IPS-15b (cell line): ENCODE data around the gene TGM5.

Source experiments
- H3K27me3 ChIP-seq: one replicate; pipeline ENCODE4 v1.6.1; 2013; ENCODE audit warnings: low read length; ENCODE audit not compliant: control insufficient read depth, insufficient read depth
- H3K36me3 ChIP-seq: one replicate; pipeline ENCODE4 v1.6.1; 2013; ENCODE audit warnings: low read length; ENCODE audit not compliant: control insufficient read depth, insufficient read depth
- H3K4me1 ChIP-seq: one replicate; pipeline ENCODE4 v1.6.1; 2013; ENCODE audit warnings: mild to moderate bottlenecking, low read length; ENCODE audit not compliant: control insufficient read depth, insufficient read depth
- H3K4me3 ChIP-seq: one replicate; pipeline ENCODE4 v1.5.1; 2013; ENCODE audit warnings: low read depth, low read length
- H3K9ac ChIP-seq: one replicate; pipeline ENCODE4 v1.6.1; 2013; ENCODE audit warnings: low read depth, mild to moderate bottlenecking, low read length
- H3K9me3 ChIP-seq: one replicate; pipeline ENCODE4 v1.6.1; 2013; ENCODE audit warnings: mild to moderate bottlenecking, low read length; ENCODE audit not compliant: control insufficient read depth, insufficient read depth

The TGM5 gene

GRCh38 chr15:43255376-43255775, 11.4 kb downstream of the TGM5 start:
- no peaks in the 10 kb centered on the region for H3K9me3 ChIP-seq
- H3K9ac ChIP-seq, result no peak overlapping the region
- no peaks in the 10 kb centered on the region for H3K36me3 ChIP-seq
- H3K27me3 ChIP-seq, result no peaks in the 10 kb centered on the region
- H3K4me3 ChIP-seq, result no peak overlapping the region
- H3K4me1 ChIP-seq, result no peaks in the 10 kb centered on the region

DNA sequence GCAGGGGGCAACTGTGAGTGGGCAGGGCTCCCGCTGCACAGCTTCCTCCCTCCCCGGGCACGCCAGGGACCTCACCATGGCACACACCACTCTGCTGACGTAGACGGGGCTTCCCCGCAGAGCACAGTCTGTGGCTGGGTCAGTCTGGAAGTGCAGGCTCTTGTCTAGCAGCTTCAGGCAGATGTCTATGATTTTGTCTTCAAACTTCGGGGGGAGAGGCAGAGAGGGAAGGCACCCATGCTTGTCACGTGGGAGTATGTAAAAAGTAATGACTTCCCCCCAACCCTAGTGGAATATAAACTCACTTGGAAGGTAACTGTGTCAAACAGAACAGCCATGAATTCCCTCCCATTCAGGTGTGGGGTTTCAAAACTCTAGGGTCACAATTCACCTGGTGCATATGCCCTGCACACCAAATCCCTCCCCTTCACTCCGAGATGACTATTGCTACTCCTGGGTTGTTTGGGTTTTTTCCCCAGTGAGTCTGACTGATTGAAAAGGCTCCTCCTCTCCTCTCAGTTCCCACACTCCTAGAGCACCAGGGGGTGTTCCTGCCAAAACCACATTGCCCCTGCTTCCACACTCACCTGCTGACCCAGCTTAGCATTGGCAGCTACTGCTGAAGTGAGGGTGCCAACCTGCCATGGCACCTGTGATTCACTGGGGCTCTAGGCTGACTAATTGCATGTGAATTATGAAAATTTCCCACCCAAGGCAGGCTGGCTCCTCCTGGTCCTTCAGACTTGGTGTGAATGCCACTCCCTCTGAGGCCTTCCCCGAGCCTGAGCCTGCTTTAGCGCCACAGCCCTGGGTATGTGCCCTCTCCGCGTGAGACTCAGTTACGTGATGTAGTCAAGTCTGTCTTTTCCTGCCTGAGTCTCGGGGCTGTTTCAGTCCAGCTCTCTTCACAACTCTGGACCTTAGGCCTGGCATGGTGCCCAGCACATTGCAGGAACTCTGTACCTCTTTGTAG, 13.0 kb downstream of the TGM5 start:
- no peaks in the 10 kb centered on the region for H3K4me1 ChIP-seq
- no peaks in the 10 kb centered on the region for H3K9me3 ChIP-seq
- H3K4me3 ChIP-seq, result no peak overlapping the region
- H3K36me3 ChIP-seq, result no peaks in the 10 kb centered on the region
- no peak overlapping the region for H3K9ac ChIP-seq
- H3K27me3 ChIP-seq, result no peaks in the 10 kb centered on the region

GRCh38 chr15:43251871-43252250, 14.9 kb downstream of the TGM5 start:
- H3K4me1 ChIP-seq, result no peaks in the 10 kb centered on the region
- H3K9me3 ChIP-seq, result no peaks in the 10 kb centered on the region
- H3K27me3 ChIP-seq, result no peaks in the 10 kb centered on the region

DNA sequence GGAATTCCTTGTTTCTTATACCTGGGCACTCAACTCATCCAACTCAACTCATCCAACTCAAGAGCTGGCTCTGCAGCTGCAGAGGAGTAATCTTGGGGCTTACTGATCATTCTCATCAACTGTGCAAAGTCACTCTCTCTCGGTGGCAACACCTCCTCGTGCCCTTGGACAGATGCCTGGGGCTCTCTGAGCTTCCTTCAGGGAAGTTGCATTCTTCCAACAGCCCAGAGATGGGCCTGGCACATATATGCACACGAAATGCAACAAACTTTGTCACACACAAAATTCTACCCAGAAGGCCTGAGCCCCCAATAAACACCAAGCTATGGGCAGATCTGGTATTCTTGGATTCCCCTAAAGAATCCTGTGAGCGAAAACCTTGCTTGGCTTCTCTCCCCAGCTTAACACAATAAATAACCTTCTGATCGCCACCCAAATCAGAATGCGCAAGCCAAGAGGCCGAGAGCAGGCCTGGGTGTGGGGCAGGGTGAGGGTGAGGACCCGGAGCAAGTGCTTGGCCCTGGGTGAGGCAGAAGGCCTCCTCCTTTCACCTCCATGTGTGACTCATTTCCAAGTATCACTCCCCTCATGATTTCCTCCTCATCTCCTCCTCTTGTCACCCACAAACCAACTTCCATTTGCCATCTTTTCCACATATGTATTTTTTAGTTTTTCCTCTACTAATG, 15.4 kb downstream of the TGM5 start:
- H3K9ac ChIP-seq, result no peak overlapping the region
- no peaks in the 10 kb centered on the region for H3K27me3 ChIP-seq
- no peaks in the 10 kb centered on the region for H3K36me3 ChIP-seq
- H3K4me3 ChIP-seq, result no peak overlapping the region
- no peaks in the 10 kb centered on the region for H3K4me1 ChIP-seq
- no peaks in the 10 kb centered on the region for H3K9me3 ChIP-seq

More at GRCh38 chr15:43251871-43252250, 14.9 kb downstream of the TGM5 start:
- no peak overlapping the region for H3K4me3 ChIP-seq
- H3K9ac ChIP-seq, result no peak overlapping the region
- no peaks in the 10 kb centered on the region for H3K36me3 ChIP-seq

DNA sequence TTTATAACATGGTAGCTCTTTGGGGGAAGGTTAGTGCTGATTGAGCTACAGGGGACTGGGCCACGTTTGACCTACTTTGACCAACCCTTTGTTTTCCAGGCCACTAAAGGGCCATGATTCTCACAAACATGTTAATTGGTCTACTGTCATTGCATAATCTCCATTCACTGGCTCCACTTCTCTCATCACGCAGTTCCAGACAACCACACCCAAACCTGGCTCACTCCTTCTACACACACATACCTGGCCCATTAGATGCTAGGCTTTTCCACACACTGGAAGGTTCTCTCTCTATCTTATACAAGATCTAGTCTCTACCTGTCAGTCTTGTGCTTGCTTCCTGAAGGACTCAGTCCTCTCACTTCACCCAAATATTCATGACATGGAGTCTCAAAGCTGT, 15.9 kb downstream of the TGM5 start:
- Histone ChIP-seq H3K36me3 (no peaks in the 10 kb centered on the region), H3K9me3 (no peaks in the 10 kb centered on the region), H3K9ac (no peak overlapping the region), H3K27me3 (no peaks in the 10 kb centered on the region), H3K4me1 (no peaks in the 10 kb centered on the region), H3K4me3 (no peak overlapping the region)

DNA sequence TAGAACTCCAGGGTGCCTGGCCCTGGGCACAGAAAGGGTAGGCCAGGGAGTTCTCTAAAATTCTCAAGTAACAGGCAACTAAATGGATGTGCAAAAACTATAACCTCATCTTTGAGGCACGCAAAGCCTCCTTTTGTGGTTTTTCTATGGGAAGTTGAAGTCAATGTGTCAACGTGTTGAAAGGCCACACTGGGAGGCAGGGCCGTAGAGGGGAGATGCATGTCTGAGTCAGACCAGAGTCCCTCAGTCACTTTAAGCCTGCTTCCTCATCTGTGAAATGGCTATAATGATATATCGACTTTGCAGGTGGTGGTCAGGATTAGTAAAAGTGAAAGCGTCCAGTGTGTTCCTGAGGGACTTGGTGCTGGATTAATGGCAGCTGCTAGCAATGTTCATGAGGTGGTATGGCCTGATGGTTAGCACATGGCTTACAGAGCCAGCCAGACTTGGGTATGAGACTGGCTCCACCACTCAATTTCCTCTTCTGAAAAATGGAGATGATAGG, 17.0 kb downstream of the TGM5 start:
- H3K4me1 ChIP-seq, result no peaks in the 10 kb centered on the region
- H3K9ac ChIP-seq, result no peak overlapping the region
- no peaks in the 10 kb centered on the region for H3K27me3 ChIP-seq
- no peaks in the 10 kb centered on the region for H3K36me3 ChIP-seq
- H3K4me3 ChIP-seq, result no peak overlapping the region
- no peaks in the 10 kb centered on the region for H3K9me3 ChIP-seq

DNA sequence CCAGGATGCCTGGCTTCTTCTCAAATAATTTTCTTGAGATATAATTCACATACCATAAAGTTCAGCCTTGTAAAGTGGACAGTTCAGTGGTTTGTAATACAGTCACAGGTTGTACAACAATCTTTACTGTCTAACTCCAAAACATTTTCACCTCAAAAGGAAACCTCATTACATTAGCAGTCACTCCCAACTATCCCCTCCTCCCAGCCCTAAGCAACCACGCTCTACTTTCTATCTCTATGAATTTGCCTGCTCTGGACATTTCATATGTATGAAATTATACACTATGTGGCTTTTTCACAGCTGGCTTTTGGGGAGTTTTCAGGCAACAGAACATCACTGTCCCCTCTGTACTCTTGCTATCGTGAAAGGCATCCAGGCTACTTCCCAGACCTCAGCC, 17.5 kb downstream of the TGM5 start:
- Histone ChIP-seq H3K4me1 (no peaks in the 10 kb centered on the region), H3K4me3 (no peak overlapping the region), H3K9ac (no peak overlapping the region)

GRCh38 chr15:43246261-43246774, 20.4 kb downstream of the TGM5 start:
- Histone ChIP-seq H3K27me3 (no peaks in the 10 kb centered on the region), H3K36me3 (no peaks in the 10 kb centered on the region), H3K9ac (no peak overlapping the region), H3K9me3 (no peaks in the 10 kb centered on the region), H3K4me1 (no peaks in the 10 kb centered on the region), H3K4me3 (no peak overlapping the region)

More for the DNA sequence above, 17.5 kb downstream of the TGM5 start:
- Histone ChIP-seq H3K27me3 (no peaks in the 10 kb centered on the region), H3K9me3 (no peaks in the 10 kb centered on the region), H3K36me3 (no peaks in the 10 kb centered on the region)

GRCh38 chr15:43244092-43244491, 22.6 kb downstream of the TGM5 start:
- H3K36me3 ChIP-seq, result no peaks in the 10 kb centered on the region

DNA sequence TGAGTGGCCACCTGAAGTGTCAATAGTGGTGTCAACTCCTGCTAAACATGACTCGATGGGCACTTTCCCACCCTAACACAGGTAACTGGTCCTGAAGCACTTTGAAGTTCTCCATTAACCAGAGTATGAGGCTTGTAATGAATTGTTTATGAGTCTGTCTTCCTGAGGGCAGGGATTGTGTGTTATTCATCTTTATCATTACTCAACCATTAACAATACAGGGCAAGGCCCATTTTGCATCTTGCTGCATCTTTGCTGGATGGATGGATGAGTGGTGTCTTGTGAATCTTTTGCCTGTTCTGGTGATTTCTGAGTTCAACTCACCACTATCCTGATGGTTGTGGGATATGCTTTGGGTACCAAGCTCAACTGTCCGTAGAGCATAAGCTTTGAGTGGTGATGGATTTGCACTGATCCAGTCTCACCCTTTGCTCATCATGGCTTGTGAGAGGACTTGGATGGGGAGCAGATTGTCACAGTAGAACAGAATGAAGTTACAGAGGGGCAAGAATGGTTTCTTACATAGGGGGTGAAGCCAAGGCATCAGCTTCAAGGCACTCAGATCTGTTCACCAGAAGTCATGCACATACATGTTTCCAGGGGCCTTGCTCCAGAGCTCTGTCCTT, 23.6 kb downstream of the TGM5 start:
- H3K36me3 ChIP-seq, result no peaks in the 10 kb centered on the region
- no peaks in the 10 kb centered on the region for H3K4me1 ChIP-seq
- H3K9ac ChIP-seq, result no peak overlapping the region
- no peak overlapping the region for H3K4me3 ChIP-seq
- no peaks in the 10 kb centered on the region for H3K27me3 ChIP-seq
- no peaks in the 10 kb centered on the region for H3K9me3 ChIP-seq

More at GRCh38 chr15:43244092-43244491, 22.6 kb downstream of the TGM5 start:
- no peaks in the 10 kb centered on the region for H3K9me3 ChIP-seq
- no peak overlapping the region for H3K9ac ChIP-seq
- H3K4me1 ChIP-seq, result no peaks in the 10 kb centered on the region
- H3K27me3 ChIP-seq, result no peaks in the 10 kb centered on the region
- H3K4me3 ChIP-seq, result no peak overlapping the region

DNA sequence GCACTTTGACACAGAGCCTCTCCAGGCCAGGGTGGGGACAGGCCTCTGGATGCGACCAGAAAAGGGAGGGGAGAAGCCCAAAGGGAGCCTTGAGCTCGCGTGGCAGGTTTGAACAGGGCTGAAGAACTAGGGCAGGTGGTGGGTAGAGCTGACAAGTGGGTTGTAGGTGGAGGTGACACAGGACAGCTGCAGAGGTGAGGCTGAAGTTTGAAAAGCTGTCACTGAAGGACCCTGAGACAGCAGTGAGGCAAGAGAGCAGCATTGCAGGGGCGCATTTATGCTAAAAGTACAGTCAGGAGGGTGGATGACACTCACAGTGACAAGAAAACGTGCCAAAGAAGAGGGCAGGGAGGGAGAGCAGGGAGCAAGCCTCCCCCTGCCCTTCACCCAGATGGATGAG, 24.1 kb downstream of the TGM5 start:
- H3K27me3 ChIP-seq, result no peaks in the 10 kb centered on the region
- no peaks in the 10 kb centered on the region for H3K4me1 ChIP-seq
- no peaks in the 10 kb centered on the region for H3K9me3 ChIP-seq
- no peak overlapping the region for H3K4me3 ChIP-seq
- H3K9ac ChIP-seq, result no peak overlapping the region
- H3K36me3 ChIP-seq, result no peaks in the 10 kb centered on the region
